Retina (tissue), 1 donor: ENCODE results near the gene BCL2.

Experiments used
- DNase-seq: peaks from one replicate; pipeline ENCODE4 v3.0.0-alpha.2; 2016

The BCL2 gene

GRCh38 chr18:63307551-63308200 is 11.9 kb downstream of the BCL2 start:
- DNase-seq = peak; percentile 71

- no peak for DNase-seq
Observed at GRCh38 chr18:63306819-63307550, 12.6 kb downstream of the BCL2 start.

- no peak for DNase-seq
Observed at GRCh38 chr18:63306249-63306648, 13.3 kb downstream of the BCL2 start.

GRCh38 chr18:63303547-63303946 is 16.0 kb downstream of the BCL2 start:
- DNase-seq = no peak

GRCh38 chr18:63302636-63303405 is 16.7 kb downstream of the BCL2 start:
- no peak for DNase-seq

- no peak for DNase-seq
Observed at GRCh38 chr18:63302220-63302619, 17.3 kb downstream of the BCL2 start.

- DNase-seq = no peak
Observed at GRCh38 chr18:63301434-63301833, 18.1 kb downstream of the BCL2 start.

GRCh38 chr18:63299837-63300745 is 19.5 kb downstream of the BCL2 start:
- DNase-seq = no peak

GRCh38 chr18:63298400-63299365 is 20.9 kb downstream of the BCL2 start:
- DNase-seq = no peak

GRCh38 chr18:63297687-63298399 is 21.7 kb downstream of the BCL2 start:
- DNase-seq = no peak

GRCh38 chr18:63293935-63294334 is 25.6 kb downstream of the BCL2 start:
- no peak for DNase-seq

GRCh38 chr18:63292831-63293683 is 26.5 kb downstream of the BCL2 start:
- no peak for DNase-seq

- DNase-seq = no peak
Observed at GRCh38 chr18:63291278-63291677, 28.3 kb downstream of the BCL2 start.

GRCh38 chr18:63290821-63291200 is 28.8 kb downstream of the BCL2 start:
- no peak for DNase-seq

- no peak for DNase-seq
Observed at GRCh38 chr18:63290166-63290820, 29.3 kb downstream of the BCL2 start.

- no peak for DNase-seq
Observed at GRCh38 chr18:63288311-63288710, 31.3 kb downstream of the BCL2 start.

- DNase-seq = no peak
Observed at GRCh38 chr18:63287691-63288220, 31.8 kb downstream of the BCL2 start.

- DNase-seq = no peak
Observed at GRCh38 chr18:63286926-63287325, 32.6 kb downstream of the BCL2 start.
